ENCODE measurements around the gene ADCYAP1R1.

ADCYAP1R1 gene

DNA sequence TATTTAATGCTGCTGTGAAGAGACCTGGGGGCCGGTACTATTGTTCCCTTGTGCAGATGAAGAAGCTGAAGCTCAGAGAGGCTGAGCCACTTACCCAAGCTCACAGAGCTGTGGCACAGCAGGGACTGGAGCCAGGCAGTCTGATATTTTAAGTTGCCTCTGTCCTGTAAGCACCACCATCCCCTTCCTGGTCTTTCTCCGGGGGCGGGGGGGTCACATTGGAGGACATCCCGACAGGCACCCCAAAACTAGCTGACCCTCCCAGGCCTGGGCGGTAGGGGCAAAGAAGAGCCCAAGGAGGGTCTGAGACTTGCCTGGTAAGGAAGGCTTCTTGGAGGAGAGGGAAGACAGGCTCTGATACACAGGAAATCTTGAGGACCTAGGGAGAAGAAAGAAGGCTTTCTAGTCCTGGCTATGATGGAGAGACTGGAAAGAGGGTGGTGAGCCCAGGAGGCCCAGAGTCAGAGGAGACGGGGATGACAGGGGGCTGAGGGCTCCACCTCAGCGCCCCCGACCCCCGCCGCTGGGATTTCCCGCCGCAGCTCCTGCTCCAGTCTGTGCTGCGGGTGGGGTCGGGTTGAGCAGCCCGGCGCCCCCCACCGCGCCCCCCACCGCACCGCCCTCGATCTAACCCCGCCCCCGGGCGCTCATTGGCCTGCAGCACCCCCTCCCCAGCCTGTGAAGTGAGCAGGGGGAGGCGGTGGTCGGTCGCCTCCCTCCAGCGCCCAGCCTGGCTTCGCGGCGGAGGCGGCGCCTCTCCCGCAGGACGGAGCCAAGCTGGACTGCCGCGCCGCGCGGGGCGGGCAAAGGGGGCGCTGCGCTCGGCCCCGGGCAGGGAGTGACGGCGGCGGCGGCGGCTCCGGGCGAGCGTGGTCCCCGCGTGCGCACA, at the start of gene ADCYAP1R1:
Gene ADCYAP1R1 (plus strand): TSS at position 711 of the 889 bp plus-strand sequence. CDS start 10,957 bp downstream, outside the sequence.
- TF ChIP-seq, protein P1, sequence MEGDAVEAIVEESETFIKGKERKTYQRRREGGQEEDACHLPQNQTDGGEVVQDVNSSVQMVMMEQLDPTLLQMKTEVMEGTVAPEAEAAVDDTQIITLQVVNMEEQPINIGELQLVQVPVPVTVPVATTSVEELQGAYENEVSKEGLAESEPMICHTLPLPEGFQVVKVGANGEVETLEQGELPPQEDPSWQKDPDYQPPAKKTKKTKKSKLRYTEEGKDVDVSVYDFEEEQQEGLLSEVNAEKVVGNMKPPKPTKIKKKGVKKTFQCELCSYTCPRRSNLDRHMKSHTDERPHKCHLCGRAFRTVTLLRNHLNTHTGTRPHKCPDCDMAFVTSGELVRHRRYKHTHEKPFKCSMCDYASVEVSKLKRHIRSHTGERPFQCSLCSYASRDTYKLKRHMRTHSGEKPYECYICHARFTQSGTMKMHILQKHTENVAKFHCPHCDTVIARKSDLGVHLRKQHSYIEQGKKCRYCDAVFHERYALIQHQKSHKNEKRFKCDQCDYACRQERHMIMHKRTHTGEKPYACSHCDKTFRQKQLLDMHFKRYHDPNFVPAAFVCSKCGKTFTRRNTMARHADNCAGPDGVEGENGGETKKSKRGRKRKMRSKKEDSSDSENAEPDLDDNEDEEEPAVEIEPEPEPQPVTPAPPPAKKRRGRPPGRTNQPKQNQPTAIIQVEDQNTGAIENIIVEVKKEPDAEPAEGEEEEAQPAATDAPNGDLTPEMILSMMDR (IDR thresholded peaks at IDR 0.05; ENCODE audit: low read depth, low read length) = no peak
- DNase-seq (ENCODE audit: extremely low read depth, low read depth) = no peak

DNA sequence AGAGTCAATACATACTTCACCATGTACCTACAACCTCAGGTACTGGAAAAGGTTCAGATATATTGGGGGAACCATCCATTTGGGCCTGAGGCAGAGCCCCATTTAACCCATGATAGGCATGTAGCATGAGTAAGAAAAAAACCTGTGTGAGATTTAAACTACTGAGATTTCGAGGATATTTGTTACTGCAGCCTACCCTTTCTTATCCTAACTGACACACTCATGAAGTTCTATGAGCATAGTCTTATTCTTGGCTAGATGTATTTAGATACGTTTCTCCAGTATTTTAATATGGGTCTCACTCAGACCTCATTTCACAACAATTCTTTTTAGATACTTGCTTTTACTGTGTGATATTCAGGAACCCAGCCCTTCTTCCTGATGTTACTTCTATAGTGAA, 49.0 kb upstream of the ADCYAP1R1 start:
- DNase-seq (ENCODE audit: extremely low read depth, low read depth) = no peak
- TF ChIP-seq, protein P1 (IDR thresholded peaks at IDR 0.05; ENCODE audit: low read depth, low read length) = no peak

DNA sequence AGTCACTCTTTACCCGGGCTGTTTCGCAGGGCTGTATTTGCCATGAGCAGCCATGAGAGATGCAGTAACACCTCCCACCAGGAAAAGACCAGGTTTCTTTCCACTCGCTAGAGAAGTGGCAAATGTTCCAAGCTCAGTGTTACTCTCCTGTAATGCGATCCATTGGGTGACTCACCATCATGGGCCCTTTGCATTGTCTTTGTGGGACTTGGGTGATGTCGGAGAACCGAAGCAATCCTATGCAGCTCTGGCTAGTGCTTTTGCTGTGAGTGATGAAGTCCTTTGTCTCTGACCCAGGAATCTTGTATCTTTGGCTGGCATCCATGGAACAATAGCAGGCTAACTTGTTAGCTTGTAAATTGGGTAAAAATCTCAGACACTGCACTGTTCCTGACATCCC, 48.4 kb upstream of the ADCYAP1R1 start:
- DNase-seq (ENCODE audit: extremely low read depth, low read depth) = no peak

DNA sequence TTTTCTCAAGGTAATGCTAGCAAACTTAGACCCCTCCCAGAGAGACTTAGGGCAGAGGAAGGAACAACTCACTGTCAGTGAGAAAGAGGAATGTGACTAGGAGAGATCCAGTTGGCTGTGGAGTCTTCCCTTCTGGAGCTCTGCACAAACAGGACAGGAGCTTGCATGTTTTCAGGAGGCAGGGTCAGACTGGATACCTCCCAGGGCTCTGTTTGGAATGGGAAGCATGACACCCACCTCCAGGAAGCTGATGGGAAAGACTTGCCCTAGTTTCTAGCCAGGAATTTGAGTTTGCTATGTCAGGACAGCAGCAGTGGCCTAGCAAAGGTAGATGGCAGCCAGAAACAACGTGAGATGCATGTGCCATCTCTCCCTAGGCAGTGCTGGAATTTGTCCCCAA, 47.7 kb upstream of the ADCYAP1R1 start:
- no peak for DNase-seq (ENCODE audit: extremely low read depth, low read depth)
- TF ChIP-seq, protein P1 (IDR thresholded peaks at IDR 0.05; ENCODE audit: low read depth, low read length) = no peak

More for the DNA sequence above, 48.4 kb upstream of the ADCYAP1R1 start:
- TF ChIP-seq, protein P1 (IDR thresholded peaks at IDR 0.05; ENCODE audit: low read depth, low read length) = no peak

- DNase-seq (ENCODE audit: extremely low read depth, low read depth) = no peak
- TF ChIP-seq, protein P1 (IDR thresholded peaks at IDR 0.05; ENCODE audit: low read depth, low read length) = no peak
These were observed 45.3 kb upstream of the ADCYAP1R1 start for GRCh38 chr7:31006857-31007256.

DNA sequence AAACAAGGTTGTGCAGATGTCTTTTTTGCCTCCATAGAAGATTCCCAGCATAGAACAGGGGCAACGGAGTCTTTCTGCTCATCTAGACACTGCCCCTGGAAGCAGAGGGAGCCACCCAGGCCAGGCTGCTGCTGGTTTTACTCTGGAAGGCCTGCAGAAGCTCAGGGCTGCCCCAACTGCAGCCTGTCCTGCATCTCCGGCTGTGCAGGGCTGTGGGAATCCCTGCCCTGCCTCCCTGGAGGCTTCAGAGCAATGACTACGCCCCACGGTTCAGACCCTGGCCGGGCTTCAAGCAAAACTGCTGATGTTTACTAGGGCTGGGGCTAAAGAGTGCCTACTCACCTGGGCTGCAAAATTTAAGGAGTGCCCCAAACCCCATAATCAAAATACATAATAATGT, 44.5 kb upstream of the ADCYAP1R1 start:
- DNase-seq (ENCODE audit: extremely low read depth, low read depth) = no peak
- TF ChIP-seq, protein P1 (IDR thresholded peaks at IDR 0.05; ENCODE audit: low read depth, low read length) = no peak

DNA sequence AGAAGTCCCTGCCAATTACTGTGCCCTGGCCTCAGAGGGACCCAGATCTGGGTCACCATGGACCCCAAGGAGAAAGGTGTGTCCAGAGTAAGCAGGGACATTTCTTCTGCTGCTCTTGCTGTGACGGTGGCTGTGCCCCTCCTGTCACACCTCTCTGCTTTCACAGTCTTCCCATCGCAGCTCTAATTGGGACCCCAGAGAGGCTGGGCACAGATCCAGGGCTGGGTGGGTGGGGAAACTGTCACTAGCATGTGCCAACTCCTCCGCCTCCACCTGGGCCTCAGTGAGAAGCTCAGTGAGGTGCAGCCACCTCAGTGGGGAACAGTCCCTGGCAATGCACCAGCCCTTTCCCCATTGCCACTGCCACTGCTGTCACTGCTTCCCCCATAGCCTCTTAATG, 37.3 kb upstream of the ADCYAP1R1 start:
- TF ChIP-seq, protein P1 (IDR thresholded peaks at IDR 0.05; ENCODE audit: low read depth, low read length) = no peak
- DNase-seq (ENCODE audit: extremely low read depth, low read depth) = no peak
